ENCODE results near the gene DBP.
A peak's percentile ranks its signal among the peaks of the same experiment; 100 is the strongest.

DBP gene

GRCh38 chr19:48627201-48627864 is 9.8 kb downstream of the DBP start:
- DNase-seq = no peak

GRCh38 chr19:48625891-48626327 is 11.3 kb downstream of the DBP start:
- no peak for DNase-seq

- no peak for DNase-seq
These were observed 12.1 kb downstream of the DBP start for GRCh38 chr19:48624791-48625723.

- peak; percentile 97 for DNase-seq
These were observed 13.0 kb downstream of the DBP start for GRCh38 chr19:48624067-48624594.

GRCh38 chr19:48623556-48624066 is 13.6 kb downstream of the DBP start:
- no peak for DNase-seq

- no peak for DNase-seq
These were observed 17.2 kb downstream of the DBP start for GRCh38 chr19:48619692-48620585.

GRCh38 chr19:48618916-48619691 is 18.1 kb downstream of the DBP start, which contains the start of the genes RPL18 and SPHK2:
RPL18 (minus strand) TSS chr19:48619178; CDS start chr19:48619143, 35 bp downstream.
SPHK2 (plus strand) TSS chr19:48619506; CDS start chr19:48620515, 1,009 bp downstream.
- peak; percentile 96 for DNase-seq

GRCh38 chr19:48618278-48618915 is 18.8 kb downstream of the DBP start:
- DNase-seq = no peak

GRCh38 chr19:48617146-48617937 is 19.8 kb downstream of the DBP start:
- DNase-seq = no peak

GRCh38 chr19:48616491-48617056 is 20.6 kb downstream of the DBP start:
- no peak for DNase-seq

- DNase-seq = no peak
These were observed 21.1 kb downstream of the DBP start for GRCh38 chr19:48616041-48616436.

- no peak for DNase-seq
These were observed 21.7 kb downstream of the DBP start for GRCh38 chr19:48615231-48616040.

GRCh38 chr19:48614436-48615230 is 22.5 kb downstream of the DBP start, which contains the start of gene FAM83E:
FAM83E (minus strand) TSS chr19:48615076; CDS start chr19:48613372, 1,704 bp downstream.
- DNase-seq = peak; percentile 93

GRCh38 chr19:48613852-48614435 is 23.2 kb downstream of the DBP start:
- no peak for DNase-seq

- no peak for DNase-seq
These were observed 23.9 kb downstream of the DBP start for GRCh38 chr19:48613024-48613851.

- DNase-seq = no peak
These were observed 25.3 kb downstream of the DBP start for GRCh38 chr19:48611872-48612271.
